Large intestine (tissue), 3 donors: ENCODE results near the gene RCBTB2. TPM values are rescaled to one million over a fixed set of nuclear protein-coding genes. Genes with fewer than 3 reads are reported as not detected.

Source experiments
- DNase-seq, 2 donors: peaks; one replicate each; pipeline versions ENCODE4 v3.0.0 to v3.0.0-alpha.2; 2013
- H3K27ac ChIP-seq: one replicate; pipeline ENCODE4 v1.5.1; 2013; ENCODE audit warnings: low read length
- H3K27me3 ChIP-seq: 2 replicates; pipeline ENCODE4 v1.6.1; 2013; ENCODE audit warnings: low read length; ENCODE audit not compliant: control insufficient read depth, insufficient read depth
- H3K36me3 ChIP-seq: 2 replicates; pipeline ENCODE4 v1.6.1; 2013; ENCODE audit warnings: low read length; ENCODE audit not compliant: control insufficient read depth, insufficient read depth
- H3K4me1 ChIP-seq: one replicate; pipeline ENCODE4 v1.6.1; 2013; ENCODE audit warnings: low read length; ENCODE audit not compliant: control insufficient read depth, insufficient read depth
- H3K4me3 ChIP-seq: one replicate; pipeline ENCODE4 v1.5.1; 2013; ENCODE audit warnings: low read length
- H3K9me3 ChIP-seq: one replicate; pipeline ENCODE4 v1.6.1; 2013; ENCODE audit warnings: mild to moderate bottlenecking, low read depth, low read length, moderate library complexity; ENCODE audit not compliant: control insufficient read depth
- WGBS: methylation state at CpG from one replicate; pipeline ENCODE4 v1.1.5; 2013; ENCODE audit warnings: low lambda C conversion rate; ENCODE audit not compliant: insufficient coverage; 5-methylcytosine and 5-hydroxymethylcytosine counted together
- polyA plus RNA-seq: library from polyadenylated mRNA; unstranded; fragments of 120-200 nt; gene quantifications from one replicate; pipeline ENCODE4 v1.2.1, GENCODE V29; 2013

Gene RCBTB2
- polyA plus RNA-seq, 1 donor, result 14.5 TPM

GRCh38 chr13:48448285-48448958 lies 84.5 kb downstream of the RCBTB2 start:
- WGBS, result 100% methylated on average over 1 of the region's 3 CpGs
- no peak overlapping the region for H3K27ac ChIP-seq
- DNase-seq, result no peak

GRCh38 chr13:48446464-48446863 lies 86.4 kb downstream of the RCBTB2 start:
- H3K9me3 ChIP-seq, result no peaks in the 10 kb centered on the region
- WGBS, result 100% methylated on average over 1 of the region's 1 CpG
- DNase-seq, result no peak
- H3K27ac ChIP-seq, result no peak overlapping the region
- no peaks in the 10 kb centered on the region for H3K36me3 ChIP-seq
- H3K27me3 ChIP-seq, result no peaks in the 10 kb centered on the region
- H3K4me3 ChIP-seq, result no peak overlapping the region
- H3K4me1 ChIP-seq, result no peaks in the 10 kb centered on the region

More at GRCh38 chr13:48448285-48448958, 84.5 kb downstream of the RCBTB2 start:
- Histone ChIP-seq H3K4me1 (no peaks in the 10 kb centered on the region), H3K9me3 (no peaks in the 10 kb centered on the region), H3K27me3 (no peaks in the 10 kb centered on the region), H3K36me3 (no peaks in the 10 kb centered on the region), H3K4me3 (no peak overlapping the region)

- no peaks in the 10 kb centered on the region for H3K36me3 ChIP-seq
- no peak overlapping the region for H3K27ac ChIP-seq
- H3K9me3 ChIP-seq, result no peaks in the 10 kb centered on the region
- no peaks in the 10 kb centered on the region for H3K4me1 ChIP-seq
- no peak for DNase-seq
- H3K4me3 ChIP-seq, result no peak overlapping the region
- no peaks in the 10 kb centered on the region for H3K27me3 ChIP-seq
- WGBS, result 67% methylated on average over 1 of the region's 1 CpG
Measured at GRCh38 chr13:48443442-48444208, 89.3 kb downstream of the RCBTB2 start.

Other genes starting within 250 kb of the RCBTB2 start
- gene RB1, start 229.3 kb downstream of the RCBTB2 start, polyA plus RNA-seq, result 34.8 TPM
- 24.7 TPM for gene LPAR6, start 120.0 kb downstream of the RCBTB2 start, polyA plus RNA-seq
- 3.5 TPM for gene CYSLTR2, start 120.8 kb upstream of the RCBTB2 start, polyA plus RNA-seq